Neural progenitor cell (in vitro differentiated cells): Measurements from ENCODE around the gene SAMD4A. TPM values are rescaled to one million over a fixed set of nuclear protein-coding genes. Genes with fewer than 3 reads are reported as not detected.

Experiments
- DNase-seq: peaks from one replicate; pipeline ENCODE4 v3.0.0-alpha.2; 2016; ENCODE audit warnings: low spot score
- H2AFZ ChIP-seq: fragments of 200-600 bp; sonication (generic); replicated peaks from 2 replicates; pipeline ENCODE4 v1.6.1; 2016; ENCODE audit warnings: antibody characterized with exemption
- H3F3A ChIP-seq: fragments of 200-600 bp; sonication (generic); 2 replicates; pipeline ENCODE4 v1.6.1; 2016; ENCODE audit warnings: antibody characterized with exemption, low read depth
- H3K27ac ChIP-seq: fragments of 200-600 bp; sonication (generic); 2 replicates; pipeline ENCODE4 v1.5.1; 2016; ENCODE audit warnings: mild to moderate bottlenecking
- H3K27me3 ChIP-seq: fragments of 200-600 bp; sonication (generic); 2 replicates; pipeline ENCODE4 v1.6.1; 2016; ENCODE audit warnings: mild to moderate bottlenecking, moderate library complexity
- H3K36me3 ChIP-seq: fragments of 200-600 bp; sonication (generic); 2 replicates; pipeline ENCODE4 v1.5.1; 2016
- H3K4me1 ChIP-seq: fragments of 200-600 bp; sonication (generic); 2 replicates; pipeline ENCODE4 v1.6.1; 2016; ENCODE audit warnings: mixed run types
- H3K4me2 ChIP-seq: fragments of 200-600 bp; sonication (generic); 2 replicates; pipeline ENCODE4 v1.6.1; 2016
- H3K4me3 ChIP-seq: fragments of 200-600 bp; sonication (generic); 2 replicates; pipeline ENCODE4 v1.5.1; 2016
- H3K79me2 ChIP-seq: fragments of 200-600 bp; sonication (generic); 2 replicates; pipeline ENCODE4 v1.6.1; 2016; ENCODE audit warnings: low read depth
- H3K9ac ChIP-seq: fragments of 200-600 bp; sonication (generic); 2 replicates; pipeline ENCODE4 v1.6.1; 2016
- H3K9me3 ChIP-seq: fragments of 200-600 bp; sonication (generic); 2 replicates; pipeline ENCODE4 v1.5.1; 2016; ENCODE audit warnings: low read depth
- H4K20me1 ChIP-seq: fragments of 200-600 bp; sonication (generic); 2 replicates; pipeline ENCODE4 v1.6.1; 2016; ENCODE audit warnings: low read depth
- H3K27ac Mint-ChIP-seq: 3 replicates; pipeline ENCODE4 v1.8.0; 2021; ENCODE audit warnings: mixed read lengths
- H3K27me3 Mint-ChIP-seq: 2 replicates; pipeline ENCODE4 v1.8.0; 2022; ENCODE audit warnings: low read depth, mild to moderate bottlenecking, inconsistent platforms, moderate library complexity, mixed read lengths; ENCODE audit not compliant: insufficient read depth
- H3K36me3 Mint-ChIP-seq: 3 replicates; pipeline ENCODE4 v1.8.0; 2021; ENCODE audit warnings: mixed read lengths
- H3K4me1 Mint-ChIP-seq: 3 replicates; pipeline ENCODE4 v1.8.0; 2021; ENCODE audit warnings: mixed read lengths
- H3K4me3 Mint-ChIP-seq: 3 replicates; pipeline ENCODE4 v1.8.0; 2021; ENCODE audit warnings: mild to moderate bottlenecking, moderate library complexity, mixed read lengths
- H3K9me3 Mint-ChIP-seq: 3 replicates; pipeline ENCODE4 v1.8.0; 2020; ENCODE audit warnings: mixed read lengths
- EZH2 ChIP-seq: fragments of 200-600 bp; sonication (generic); IDR thresholded peaks from 2 replicates; pipeline ENCODE4 v1.6.1; 2017; ENCODE audit warnings: antibody characterized with exemption, mild to moderate bottlenecking, moderate library complexity
- EZH2phosphoT487 ChIP-seq: fragments of 200-600 bp; sonication (generic); IDR thresholded peaks from 2 replicates; pipeline ENCODE4 v1.6.1; 2017; ENCODE audit warnings: antibody characterized with exemption
- total RNA-seq: library from RNA; depleted of rRNA; stranded (reverse); fragments of >200 nt; gene quantifications from 2 replicates; pipeline ENCODE4 v1.2.3, GENCODE V29; 2015; ENCODE audit warnings: low replicate concordance
- TF ChIP-seq, protein P1 (sequence below): fragments of 200-600 bp; sonication (generic); IDR thresholded peaks from 2 replicates; pipeline ENCODE4 v1.5.1; 2017; ENCODE audit warnings: antibody characterized with exemption, mild to moderate bottlenecking

SAMD4A gene
- total RNA-seq, 1 donor from 2014 or later = 4.3 TPM

DNA sequence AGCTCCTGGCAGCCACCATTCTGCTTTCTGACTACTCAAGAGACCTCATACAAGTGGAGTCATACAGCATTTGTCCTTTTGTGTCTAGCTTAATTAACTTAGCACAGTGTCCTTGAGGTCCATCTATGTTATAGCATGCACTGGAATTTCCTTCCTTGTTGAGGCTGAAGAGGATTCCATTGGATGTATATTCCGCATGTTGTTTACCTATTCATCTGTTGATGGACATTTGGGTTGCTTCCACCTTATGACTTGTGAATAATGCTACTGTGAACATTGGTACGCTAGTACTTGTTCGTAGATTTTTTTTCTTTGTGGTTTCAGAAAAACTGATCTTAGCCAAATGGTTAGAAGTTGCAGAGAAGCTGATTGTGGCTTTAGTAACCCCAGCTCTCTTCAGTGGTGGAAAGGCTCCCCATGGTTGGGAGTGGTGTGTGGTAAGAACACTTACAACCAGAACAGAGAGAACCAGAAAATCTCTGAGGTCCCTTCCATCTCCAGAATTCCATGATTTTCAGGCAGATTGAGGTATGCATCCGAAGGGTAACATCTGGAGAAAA lies 118.4 kb downstream of the SAMD4A start:
- H3K36me3 Mint-ChIP-seq = no peaks in the 10 kb centered on the region
- no peaks in the 10 kb centered on the region for H3F3A ChIP-seq
- no peak overlapping the region for H3K4me3 ChIP-seq
- no peaks in the 10 kb centered on the region for H3K79me2 ChIP-seq
- H3K27me3 Mint-ChIP-seq = peaks cover 2% of the 10 kb centered on the region
- no peak overlapping the region for H3K27ac ChIP-seq
- no peaks in the 10 kb centered on the region for H3K9me3 Mint-ChIP-seq
- H3K4me2 ChIP-seq = no peak overlapping the region
- H3K36me3 ChIP-seq = no peaks in the 10 kb centered on the region
- DNase-seq = no peak
- H4K20me1 ChIP-seq = no peaks in the 10 kb centered on the region
- TF ChIP-seq EZH2 = no peak
- no peak for TF ChIP-seq EZH2phosphoT487
- TF ChIP-seq, protein P1, sequence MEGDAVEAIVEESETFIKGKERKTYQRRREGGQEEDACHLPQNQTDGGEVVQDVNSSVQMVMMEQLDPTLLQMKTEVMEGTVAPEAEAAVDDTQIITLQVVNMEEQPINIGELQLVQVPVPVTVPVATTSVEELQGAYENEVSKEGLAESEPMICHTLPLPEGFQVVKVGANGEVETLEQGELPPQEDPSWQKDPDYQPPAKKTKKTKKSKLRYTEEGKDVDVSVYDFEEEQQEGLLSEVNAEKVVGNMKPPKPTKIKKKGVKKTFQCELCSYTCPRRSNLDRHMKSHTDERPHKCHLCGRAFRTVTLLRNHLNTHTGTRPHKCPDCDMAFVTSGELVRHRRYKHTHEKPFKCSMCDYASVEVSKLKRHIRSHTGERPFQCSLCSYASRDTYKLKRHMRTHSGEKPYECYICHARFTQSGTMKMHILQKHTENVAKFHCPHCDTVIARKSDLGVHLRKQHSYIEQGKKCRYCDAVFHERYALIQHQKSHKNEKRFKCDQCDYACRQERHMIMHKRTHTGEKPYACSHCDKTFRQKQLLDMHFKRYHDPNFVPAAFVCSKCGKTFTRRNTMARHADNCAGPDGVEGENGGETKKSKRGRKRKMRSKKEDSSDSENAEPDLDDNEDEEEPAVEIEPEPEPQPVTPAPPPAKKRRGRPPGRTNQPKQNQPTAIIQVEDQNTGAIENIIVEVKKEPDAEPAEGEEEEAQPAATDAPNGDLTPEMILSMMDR = no peak
- peak overlapping the region; percentile 19 for H3K27ac Mint-ChIP-seq
- H2AFZ ChIP-seq = no peak overlapping the region
- H3K27me3 ChIP-seq = no peaks in the 10 kb centered on the region
- peaks cover 16% of the 10 kb centered on the region for H3K4me1 ChIP-seq
- peaks cover 13% of the 10 kb centered on the region for H3K4me1 Mint-ChIP-seq
- H3K9ac ChIP-seq = no peak overlapping the region
- H3K4me3 Mint-ChIP-seq = no peak overlapping the region
- H3K9me3 ChIP-seq = no peaks in the 10 kb centered on the region

DNA sequence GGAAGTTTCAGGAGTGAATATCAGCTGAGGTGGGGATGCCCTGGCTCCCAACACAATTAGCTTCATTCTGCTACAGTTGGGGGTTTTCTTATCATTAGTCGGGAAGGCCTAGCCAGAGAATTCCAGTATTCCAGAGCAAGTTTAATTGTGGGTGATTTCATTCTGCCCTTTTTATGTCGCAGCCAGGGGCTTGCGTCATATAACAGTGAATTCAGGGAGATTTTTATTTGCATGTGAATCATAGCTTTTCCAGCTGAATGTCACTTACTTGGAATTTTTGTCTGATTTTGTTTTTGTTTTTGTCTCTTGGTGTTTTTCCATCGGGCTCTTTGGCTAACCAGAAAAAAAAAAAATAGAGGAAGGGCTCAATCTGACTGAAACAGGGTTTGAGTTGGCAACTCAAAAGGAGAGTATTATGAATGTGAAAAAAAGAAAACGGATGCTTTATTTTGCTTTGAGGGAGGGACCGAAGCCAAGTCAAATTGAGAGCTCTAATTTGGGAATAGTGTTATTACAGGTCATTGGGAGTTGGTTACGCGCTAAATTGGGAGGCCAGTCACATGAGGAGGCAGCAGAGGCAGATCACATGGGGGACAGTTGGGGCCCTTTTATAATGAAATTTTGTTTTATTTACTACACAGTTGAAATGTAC lies 119.4 kb downstream of the SAMD4A start:
- Histone ChIP-seq H3K79me2 (no peaks in the 10 kb centered on the region), H3K4me3 (no peak overlapping the region), H3K4me2 (no peak overlapping the region), H3K27me3 (no peaks in the 10 kb centered on the region), H2AFZ (no peak overlapping the region), H3K9me3 (no peaks in the 10 kb centered on the region), H4K20me1 (no peaks in the 10 kb centered on the region), H3K4me1 (peaks cover 16% of the 10 kb centered on the region), H3F3A (no peaks in the 10 kb centered on the region), H3K9ac (no peak overlapping the region), H3K27ac (no peak overlapping the region), H3K36me3 (no peaks in the 10 kb centered on the region)
- Mint-ChIP-seq H3K4me3 (no peak overlapping the region), H3K4me1 (peaks cover 18% of the 10 kb centered on the region), H3K27ac (no peak overlapping the region), H3K36me3 (no peaks in the 10 kb centered on the region), H3K27me3 (peaks cover 2% of the 10 kb centered on the region), H3K9me3 (no peaks in the 10 kb centered on the region)
- no peak for TF ChIP-seq EZH2
- TF ChIP-seq, protein P1 = no peak
- TF ChIP-seq EZH2phosphoT487 = no peak
- no peak for DNase-seq

DNA sequence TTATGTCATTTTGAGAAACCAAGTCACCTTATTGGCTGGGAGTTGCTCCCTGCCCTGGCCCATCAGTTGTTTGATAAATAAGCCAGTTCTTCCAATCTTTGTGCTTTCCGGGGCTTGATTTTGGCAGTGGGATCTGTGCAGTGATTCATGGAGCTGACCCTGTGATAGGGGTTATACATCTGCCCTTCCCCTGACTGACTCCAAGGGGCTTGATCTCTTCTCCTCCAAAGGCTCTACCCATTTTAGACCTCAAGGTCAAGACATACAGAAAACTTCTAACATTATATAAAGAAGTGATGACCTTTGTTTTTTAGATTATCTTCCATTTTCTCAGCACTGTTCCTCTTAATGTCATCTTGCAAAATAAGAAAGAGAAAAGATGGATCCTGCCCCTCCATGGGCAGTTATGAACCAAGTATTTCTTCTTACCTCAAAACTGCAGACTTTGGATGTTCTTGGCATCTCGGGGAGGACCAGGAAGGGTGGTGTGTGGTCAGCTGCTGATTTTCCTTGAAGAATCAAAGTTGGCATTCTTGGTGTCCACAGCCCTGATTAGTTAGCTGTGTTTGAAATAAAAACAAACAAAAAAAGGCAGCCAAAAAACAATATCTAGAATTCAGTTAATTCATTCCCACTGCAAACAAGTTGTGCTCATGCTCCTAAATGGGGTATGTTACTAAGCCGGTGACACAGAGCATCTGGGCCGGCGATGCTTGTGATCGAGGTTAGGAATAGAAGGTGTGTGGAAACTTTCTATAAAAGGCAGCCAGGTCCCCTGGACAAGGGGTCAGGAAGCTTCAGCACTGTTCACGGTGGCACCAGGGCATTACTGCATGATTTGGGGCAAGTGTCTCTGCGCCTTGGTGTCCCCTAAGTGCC lies 120.2 kb downstream of the SAMD4A start:
- no peaks in the 10 kb centered on the region for H3K27me3 ChIP-seq
- H2AFZ ChIP-seq = no peak overlapping the region
- no peaks in the 10 kb centered on the region for H3K9me3 ChIP-seq
- no peak overlapping the region for H3K4me3 ChIP-seq
- no peak overlapping the region for H3K4me2 ChIP-seq
- Mint-ChIP-seq H3K4me3 (no peak overlapping the region), H3K27ac (no peak overlapping the region), H3K9me3 (no peaks in the 10 kb centered on the region), H3K27me3 (peaks cover 2% of the 10 kb centered on the region), H3K4me1 (peaks cover 22% of the 10 kb centered on the region), H3K36me3 (no peaks in the 10 kb centered on the region)
- no peaks in the 10 kb centered on the region for H4K20me1 ChIP-seq
- H3K4me1 ChIP-seq = peaks cover 16% of the 10 kb centered on the region
- no peak overlapping the region for H3K9ac ChIP-seq
- no peak for DNase-seq
- no peaks in the 10 kb centered on the region for H3K36me3 ChIP-seq
- no peaks in the 10 kb centered on the region for H3K79me2 ChIP-seq
- H3F3A ChIP-seq = no peaks in the 10 kb centered on the region
- H3K27ac ChIP-seq = no peak overlapping the region
- TF ChIP-seq EZH2phosphoT487 = no peak
- TF ChIP-seq, protein P1 = no peak
- no peak for TF ChIP-seq EZH2
